Measurements from ENCODE around the gene ENTHD1. TPM values are rescaled to one million over a fixed set of nuclear protein-coding genes. Genes with fewer than 3 reads are reported as not detected.
A peak's percentile ranks its signal among the peaks of the same experiment; 100 is the strongest.

The ENTHD1 gene
- total RNA-seq, 1 donor from 2014 or later, result not detected

DNA sequence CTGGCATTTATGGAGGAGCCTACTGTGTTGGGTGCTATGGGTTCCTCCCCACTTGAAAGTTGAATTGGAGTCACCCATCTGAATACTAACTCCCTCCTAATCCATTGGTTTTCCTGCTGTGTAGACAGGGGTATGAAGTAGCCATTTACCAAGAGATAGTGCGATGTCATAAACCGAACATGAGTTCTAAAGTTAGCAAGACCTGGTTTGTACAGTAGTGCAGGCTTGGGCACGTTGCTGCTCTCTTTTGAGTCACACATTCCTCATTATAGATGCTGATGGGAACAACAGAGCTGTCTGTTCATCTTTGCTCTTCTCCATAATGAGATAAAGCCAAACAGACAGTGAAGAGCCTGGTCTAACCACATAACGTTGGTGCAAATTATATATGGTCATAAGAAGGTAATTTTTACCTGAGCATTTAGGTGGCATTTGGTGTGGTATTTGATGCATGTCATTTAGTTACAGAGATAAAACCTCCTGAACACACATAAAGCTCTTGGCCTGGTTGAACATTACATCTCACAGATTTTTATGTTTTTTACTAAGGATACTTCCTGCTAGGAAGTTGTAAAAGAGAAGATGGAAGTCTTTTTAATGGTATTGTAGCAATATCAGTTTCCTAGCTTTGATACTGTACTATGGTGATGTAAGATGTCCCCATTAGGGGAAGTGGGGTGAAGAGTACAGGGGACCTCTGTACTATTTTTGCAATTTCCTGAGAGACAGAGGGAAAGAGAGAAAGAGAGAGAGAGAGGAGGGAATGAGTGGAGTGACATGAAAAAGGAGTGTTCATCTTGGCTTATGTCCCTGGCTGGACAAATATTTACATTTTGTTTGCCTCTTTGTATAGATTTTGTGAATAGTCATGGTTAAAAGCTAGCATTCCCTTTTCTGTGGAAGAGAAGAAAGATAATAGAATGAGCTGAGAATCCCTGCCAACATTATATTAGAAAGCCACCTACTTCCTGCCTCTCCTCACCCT is 35.3 kb upstream of the ENTHD1 start:
- Mint-ChIP-seq H3K36me3 (ENCODE audit: low read depth) (no peaks in the 10 kb centered on the region), H3K27ac (ENCODE audit: unreplicated experiment) (no peak overlapping the region), H3K4me3 (no peak overlapping the region)

DNA sequence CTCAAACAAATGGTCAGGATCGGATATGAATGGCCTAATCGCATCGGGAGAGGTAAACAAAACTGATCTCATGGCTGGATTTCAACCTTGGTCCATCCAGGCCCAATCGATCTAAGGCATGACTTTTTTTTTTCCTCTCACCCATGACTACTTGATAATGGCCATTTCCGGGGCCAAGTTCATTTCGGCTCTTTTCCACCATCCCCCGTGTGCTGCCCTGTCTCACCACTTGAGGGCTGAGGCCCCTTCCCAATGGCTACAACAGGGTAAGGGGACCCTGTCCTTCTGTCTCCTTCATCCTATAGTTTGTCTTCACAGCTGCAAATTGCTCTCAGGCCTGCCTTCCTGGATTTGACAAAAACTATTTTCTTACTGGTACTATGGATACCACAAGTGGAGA is 34.0 kb upstream of the ENTHD1 start:
- peaks cover 6% of the 10 kb centered on the region for H3K4me1 Mint-ChIP-seq
- H3K4me3 Mint-ChIP-seq, result no peak overlapping the region
- no peak overlapping the region for H3K27ac Mint-ChIP-seq (ENCODE audit: unreplicated experiment)
- peaks cover under 1% of the 10 kb centered on the region for H3K27me3 Mint-ChIP-seq (ENCODE audit: low read depth)
- H3K9me3 Mint-ChIP-seq, result no peaks in the 10 kb centered on the region
- DNase-seq (ENCODE audit: low read depth, low spot score), result no peak
- H3K36me3 Mint-ChIP-seq (ENCODE audit: low read depth), result no peaks in the 10 kb centered on the region
- TF ChIP-seq, protein P1, sequence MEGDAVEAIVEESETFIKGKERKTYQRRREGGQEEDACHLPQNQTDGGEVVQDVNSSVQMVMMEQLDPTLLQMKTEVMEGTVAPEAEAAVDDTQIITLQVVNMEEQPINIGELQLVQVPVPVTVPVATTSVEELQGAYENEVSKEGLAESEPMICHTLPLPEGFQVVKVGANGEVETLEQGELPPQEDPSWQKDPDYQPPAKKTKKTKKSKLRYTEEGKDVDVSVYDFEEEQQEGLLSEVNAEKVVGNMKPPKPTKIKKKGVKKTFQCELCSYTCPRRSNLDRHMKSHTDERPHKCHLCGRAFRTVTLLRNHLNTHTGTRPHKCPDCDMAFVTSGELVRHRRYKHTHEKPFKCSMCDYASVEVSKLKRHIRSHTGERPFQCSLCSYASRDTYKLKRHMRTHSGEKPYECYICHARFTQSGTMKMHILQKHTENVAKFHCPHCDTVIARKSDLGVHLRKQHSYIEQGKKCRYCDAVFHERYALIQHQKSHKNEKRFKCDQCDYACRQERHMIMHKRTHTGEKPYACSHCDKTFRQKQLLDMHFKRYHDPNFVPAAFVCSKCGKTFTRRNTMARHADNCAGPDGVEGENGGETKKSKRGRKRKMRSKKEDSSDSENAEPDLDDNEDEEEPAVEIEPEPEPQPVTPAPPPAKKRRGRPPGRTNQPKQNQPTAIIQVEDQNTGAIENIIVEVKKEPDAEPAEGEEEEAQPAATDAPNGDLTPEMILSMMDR (conservative IDR thresholded peaks at IDR 0.05), result peak; percentile 48

More for the DNA sequence above, 35.3 kb upstream of the ENTHD1 start:
- Mint-ChIP-seq H3K4me1 (peaks cover 16% of the 10 kb centered on the region), H3K9me3 (no peaks in the 10 kb centered on the region), H3K27me3 (ENCODE audit: low read depth) (no peaks in the 10 kb centered on the region)
- TF ChIP-seq, protein P1 (conservative IDR thresholded peaks at IDR 0.05), result no peak
- DNase-seq (ENCODE audit: low read depth, low spot score), result no peak

DNA sequence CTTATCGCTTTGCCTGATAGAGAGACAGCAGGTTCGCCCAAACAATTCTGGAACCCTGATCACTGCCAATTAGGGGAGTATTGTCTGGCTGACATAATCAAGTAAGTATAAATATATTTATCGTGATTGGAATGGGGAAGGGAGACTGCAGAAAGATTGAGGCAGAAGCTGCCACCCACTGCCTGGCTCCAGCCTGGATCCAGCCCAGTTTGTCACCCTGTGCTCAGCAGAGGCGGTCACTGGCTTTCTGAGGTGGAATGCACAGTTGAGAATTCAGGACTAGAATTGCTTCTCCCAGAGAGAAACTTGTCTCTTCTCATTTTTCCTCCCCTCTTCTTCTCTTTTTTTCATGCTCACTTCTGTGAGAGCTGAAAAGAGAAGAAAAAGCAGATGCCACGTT is 33.2 kb upstream of the ENTHD1 start:
- TF ChIP-seq, protein P1 (conservative IDR thresholded peaks at IDR 0.05), result no peak
- Mint-ChIP-seq H3K27ac (ENCODE audit: unreplicated experiment) (no peak overlapping the region), H3K27me3 (ENCODE audit: low read depth) (peaks cover 3% of the 10 kb centered on the region), H3K36me3 (ENCODE audit: low read depth) (no peaks in the 10 kb centered on the region), H3K9me3 (no peaks in the 10 kb centered on the region), H3K4me3 (no peak overlapping the region), H3K4me1 (peaks cover 6% of the 10 kb centered on the region)
- DNase-seq (ENCODE audit: low read depth, low spot score), result no peak

DNA sequence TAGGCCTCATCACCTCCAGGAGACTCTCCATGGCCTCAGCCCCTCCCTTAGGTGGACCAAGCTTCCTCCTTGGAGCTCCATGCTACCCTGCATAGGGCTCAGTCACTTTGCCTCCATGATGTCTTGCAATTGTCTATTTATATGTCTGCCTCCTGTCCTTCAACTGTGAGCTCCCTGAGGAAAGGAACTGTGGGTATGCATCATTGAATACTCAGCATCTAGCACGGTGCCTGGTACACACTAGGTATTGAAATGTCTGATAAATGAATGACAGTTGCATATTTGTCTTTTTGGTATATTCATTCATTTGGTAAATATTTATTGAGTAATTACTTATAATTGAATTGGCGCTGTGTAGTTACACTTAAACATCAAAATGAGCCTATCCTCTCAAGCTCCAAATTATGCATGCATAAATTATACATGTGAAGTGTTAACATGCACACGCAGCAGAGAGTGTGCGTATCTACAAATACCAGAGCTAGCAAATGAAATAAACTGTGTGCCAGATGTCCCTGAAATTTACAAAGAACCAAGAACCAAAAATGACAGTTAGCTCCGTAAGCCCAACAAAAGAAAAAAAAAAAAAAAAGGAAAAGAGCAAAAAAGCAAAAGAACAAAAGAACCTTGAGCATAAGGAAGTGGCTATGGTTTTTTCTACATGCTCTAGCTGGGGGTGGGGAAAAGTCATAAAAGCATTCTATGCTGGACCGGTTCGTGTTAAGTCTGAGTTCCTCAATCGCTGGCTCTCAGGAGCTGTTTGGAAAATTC is 32.5 kb upstream of the ENTHD1 start:
- peaks cover 3% of the 10 kb centered on the region for H3K27me3 Mint-ChIP-seq (ENCODE audit: low read depth)
- no peak overlapping the region for H3K27ac Mint-ChIP-seq (ENCODE audit: unreplicated experiment)
- H3K4me1 Mint-ChIP-seq, result peaks cover 6% of the 10 kb centered on the region
- TF ChIP-seq, protein P1 (conservative IDR thresholded peaks at IDR 0.05), result no peak
- DNase-seq (ENCODE audit: low read depth, low spot score), result no peak
- no peaks in the 10 kb centered on the region for H3K36me3 Mint-ChIP-seq (ENCODE audit: low read depth)
- no peak overlapping the region for H3K4me3 Mint-ChIP-seq
- no peaks in the 10 kb centered on the region for H3K9me3 Mint-ChIP-seq

DNA sequence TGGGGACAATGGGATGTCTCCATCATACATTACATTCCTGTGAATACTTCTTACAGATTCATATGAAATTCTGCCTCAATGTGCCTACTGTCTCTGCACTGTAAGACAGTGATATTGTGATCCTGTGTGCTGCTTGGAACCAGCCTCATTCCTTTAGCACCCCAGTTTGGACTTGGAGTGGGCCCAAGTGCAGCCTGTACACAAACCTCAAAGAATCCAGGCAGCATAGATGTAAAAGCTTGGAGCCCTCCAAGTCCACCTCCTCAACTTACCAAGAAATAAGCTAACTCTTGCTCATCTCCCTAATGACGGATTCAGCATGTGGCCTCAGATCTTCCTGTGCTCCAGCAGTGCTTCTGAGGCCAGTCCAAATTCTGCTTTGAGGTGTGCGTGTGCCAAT is 31.7 kb upstream of the ENTHD1 start:
- Mint-ChIP-seq H3K36me3 (ENCODE audit: low read depth) (no peaks in the 10 kb centered on the region), H3K4me3 (no peak overlapping the region), H3K27ac (ENCODE audit: unreplicated experiment) (no peak overlapping the region), H3K4me1 (peaks cover 6% of the 10 kb centered on the region), H3K27me3 (ENCODE audit: low read depth) (peaks cover 3% of the 10 kb centered on the region), H3K9me3 (no peaks in the 10 kb centered on the region)
- no peak for DNase-seq (ENCODE audit: low read depth, low spot score)
- TF ChIP-seq, protein P1 (conservative IDR thresholded peaks at IDR 0.05), result no peak
